Muscle of back (tissue), 13 donors: Measurements from ENCODE around the gene ICOSLG. TPM values are rescaled to one million over a fixed set of nuclear protein-coding genes. Genes with fewer than 3 reads are reported as not detected.
A peak's percentile ranks its signal among the peaks of the same experiment; 100 is the strongest.
"Not testable (repeated sequence)": the region's sequence is repeated elsewhere in the genome, so short reads cannot be mapped to it uniquely, and the experiment has no call there.

ENCODE experiments used
- DNase-seq, 3 donors: peaks; one replicate each; pipeline versions ENCODE4 v3.0.0 to v3.0.0-alpha.2; 2013
- long read RNA-seq, 9 donors: transcript quantifications; one replicate each; lab custom pipeline, GENCODE V29; 2026
- polyA plus RNA-seq, 10 donors: library from polyadenylated mRNA; unstranded; fragments of 120-200 nt; gene quantifications; one replicate each; pipeline ENCODE4 v1.2.1, GENCODE V29; 2013; ENCODE audit not compliant: insufficient read length in 10 of 10

ICOSLG gene, protein sequence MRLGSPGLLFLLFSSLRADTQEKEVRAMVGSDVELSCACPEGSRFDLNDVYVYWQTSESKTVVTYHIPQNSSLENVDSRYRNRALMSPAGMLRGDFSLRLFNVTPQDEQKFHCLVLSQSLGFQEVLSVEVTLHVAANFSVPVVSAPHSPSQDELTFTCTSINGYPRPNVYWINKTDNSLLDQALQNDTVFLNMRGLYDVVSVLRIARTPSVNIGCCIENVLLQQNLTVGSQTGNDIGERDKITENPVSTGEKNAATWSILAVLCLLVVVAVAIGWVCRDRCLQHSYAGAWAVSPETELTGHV
- polyA plus RNA-seq, result 10 to 100 TPM in 1 of 10 donors, 1 to 10 TPM in 9; 5.4 to 11.4 (median 6.9) TPM
- long read RNA-seq, donor 1, result 0 reads
- long read RNA-seq, donor 2, result 0 reads
- long read RNA-seq, donor 3, result 0 reads
- long read RNA-seq, donor 4, full-length matches to known transcripts, result 1 of 1 reads
- long read RNA-seq, donor 4, partial matches to known transcripts, result 0 of 1 reads
- long read RNA-seq, donor 4, other reads (novel, unspliced or antisense), result 0 of 1 reads
- long read RNA-seq, donor 5, result 0 reads
- long read RNA-seq, donor 6, result 0 reads
- long read RNA-seq, donor 7, result 0 reads
- long read RNA-seq, donor 8, result 0 reads
- long read RNA-seq, donor 9, result 0 reads

DNA sequence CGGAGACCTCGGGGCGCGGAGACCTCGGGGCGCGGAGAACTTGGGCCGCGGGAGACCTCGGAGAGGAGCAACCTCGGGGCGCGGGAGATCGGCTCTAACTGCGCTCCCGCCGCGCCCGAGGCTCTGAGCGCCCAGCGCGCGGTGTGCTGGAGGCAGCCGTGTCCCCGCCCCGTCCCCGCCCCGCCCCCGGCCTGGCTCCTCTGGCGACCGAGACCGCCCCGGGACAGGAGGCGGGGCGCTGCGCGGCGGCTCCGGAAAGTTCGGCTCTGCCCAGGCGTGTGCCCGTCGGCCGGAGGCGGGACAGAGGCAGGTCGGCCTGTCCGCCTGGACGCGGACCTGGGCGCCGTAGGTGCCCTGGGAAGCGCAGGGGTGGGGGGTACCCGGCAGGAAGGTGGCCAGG is at the start of gene ICOSLG:
TSS of gene ICOSLG (minus strand) at position 102 of the 400 bp plus-strand sequence. CDS start 126 bp downstream, outside the sequence.
- DNase-seq, result not testable (repeated sequence)

DNA sequence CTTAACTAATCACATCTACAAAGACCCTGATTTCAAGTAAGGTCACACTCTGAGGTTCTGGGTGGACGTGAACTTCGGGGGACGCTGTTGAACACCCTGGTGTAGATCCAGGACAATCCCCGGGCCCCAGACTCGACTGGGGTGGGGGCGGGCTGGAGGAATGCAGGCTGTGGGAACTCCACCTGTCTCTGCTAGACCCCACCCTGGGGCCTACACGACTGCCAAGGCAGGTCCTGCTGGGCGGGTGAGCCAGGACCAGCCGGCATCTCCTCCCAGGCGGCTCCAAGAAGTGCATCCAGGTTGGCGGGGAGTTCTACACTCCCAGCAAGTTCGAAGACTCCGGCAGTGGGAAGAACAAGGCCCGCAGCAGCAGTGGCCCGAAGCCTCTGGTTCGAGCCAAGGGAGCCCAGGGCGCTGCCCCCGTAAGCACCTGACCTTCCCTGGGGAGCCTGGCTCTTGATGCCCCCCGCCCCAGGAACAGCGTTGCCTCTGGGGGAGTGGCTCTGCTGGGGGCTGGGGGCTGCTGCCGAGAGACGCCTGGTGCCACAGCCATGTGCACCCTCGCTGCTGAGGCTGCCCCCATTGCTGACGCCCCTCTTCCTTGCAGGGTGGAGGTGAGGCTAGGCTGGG is 48.8 kb upstream of the ICOSLG start:
- peak in 1 of 3 donors; percentile 1 for DNase-seq

DNA sequence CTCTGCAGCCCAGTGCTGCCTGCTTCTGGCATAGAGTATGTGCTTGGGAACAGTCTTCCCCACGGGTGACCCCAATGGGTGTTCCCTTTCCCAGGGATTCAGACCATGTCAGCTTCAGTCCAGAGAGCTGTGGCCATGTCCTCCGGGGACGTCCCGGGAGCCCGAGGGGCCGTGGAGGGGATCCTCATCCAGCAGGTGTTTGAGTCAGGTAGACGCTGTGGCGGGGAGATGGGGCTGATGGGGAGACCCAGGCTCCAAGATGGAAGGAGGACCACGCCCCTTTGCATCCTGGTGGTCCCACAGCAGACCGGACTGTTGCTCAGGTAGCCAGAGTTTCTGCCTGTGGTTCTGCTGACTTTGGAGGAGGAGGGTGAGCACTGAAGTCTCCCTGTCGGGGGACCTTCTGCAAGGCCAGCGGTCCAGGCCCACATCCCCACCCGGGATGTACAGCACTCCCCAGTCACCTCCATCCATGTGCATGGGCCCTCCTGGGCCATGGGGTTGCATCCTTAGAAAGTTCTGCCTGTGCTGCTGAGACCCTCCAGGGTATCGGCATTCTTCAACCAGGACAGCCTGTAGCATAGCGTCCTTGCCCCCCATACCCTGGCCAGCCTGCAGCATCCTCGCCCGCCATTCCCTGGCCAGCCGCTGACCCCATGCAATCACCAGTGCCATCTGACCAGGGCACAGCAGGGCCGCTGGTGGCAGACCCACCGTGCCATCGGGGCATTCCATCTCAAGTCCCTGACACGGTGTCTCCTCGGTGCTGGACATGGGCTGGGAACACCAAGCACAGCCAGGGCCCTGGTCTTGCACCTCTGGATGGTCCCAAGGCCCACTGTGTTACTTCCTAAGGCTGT is 47.7 kb upstream of the ICOSLG start:
- DNase-seq, result peak in 1 of 3 donors; percentile 2

DNA sequence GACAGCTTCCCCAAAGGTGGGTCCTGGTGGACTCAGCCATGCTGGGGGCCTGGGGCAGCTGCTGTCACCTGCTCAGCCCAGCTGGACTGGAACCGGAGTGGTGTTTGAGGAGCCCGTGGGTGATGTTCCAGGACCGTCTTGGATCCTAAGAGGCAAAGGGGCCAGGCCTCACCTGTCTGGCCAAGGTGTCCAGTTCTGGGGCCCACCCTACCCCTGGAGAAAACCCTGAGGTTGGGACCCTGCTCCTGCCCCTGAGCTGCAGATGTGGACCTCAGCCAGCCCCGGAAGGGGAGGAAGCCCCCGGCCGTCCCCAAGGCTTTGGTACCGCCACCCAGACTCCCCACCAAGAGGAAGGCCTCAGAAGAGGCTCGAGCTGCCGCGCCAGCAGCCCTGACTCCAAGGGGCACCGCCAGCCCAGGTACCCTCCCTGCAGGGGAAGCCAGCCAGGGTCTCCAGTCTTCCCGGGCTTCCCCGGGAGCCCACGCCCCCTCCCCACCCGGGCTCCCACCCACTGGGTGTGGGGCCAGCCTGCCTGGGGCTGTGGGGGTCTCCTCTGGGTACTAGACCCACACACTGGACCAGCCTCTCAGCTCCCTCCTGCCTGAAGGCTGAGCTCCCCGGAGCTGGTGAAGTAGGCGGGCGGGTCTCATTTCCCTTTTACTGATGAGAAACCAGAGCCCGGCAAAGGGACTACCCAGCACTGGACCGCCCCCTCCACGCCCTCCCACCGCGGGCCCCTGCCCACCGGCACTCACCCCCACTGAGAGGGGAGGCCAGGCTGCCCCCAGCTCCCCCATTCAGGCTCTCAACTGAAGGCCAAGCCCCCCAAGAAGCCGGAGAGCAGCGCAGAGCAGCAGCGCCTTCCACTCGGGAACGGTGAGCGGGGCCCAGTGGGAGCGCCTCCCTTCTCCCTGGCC is 46.2 kb upstream of the ICOSLG start:
- peak in 1 of 3 donors; percentile 4 for DNase-seq

DNA sequence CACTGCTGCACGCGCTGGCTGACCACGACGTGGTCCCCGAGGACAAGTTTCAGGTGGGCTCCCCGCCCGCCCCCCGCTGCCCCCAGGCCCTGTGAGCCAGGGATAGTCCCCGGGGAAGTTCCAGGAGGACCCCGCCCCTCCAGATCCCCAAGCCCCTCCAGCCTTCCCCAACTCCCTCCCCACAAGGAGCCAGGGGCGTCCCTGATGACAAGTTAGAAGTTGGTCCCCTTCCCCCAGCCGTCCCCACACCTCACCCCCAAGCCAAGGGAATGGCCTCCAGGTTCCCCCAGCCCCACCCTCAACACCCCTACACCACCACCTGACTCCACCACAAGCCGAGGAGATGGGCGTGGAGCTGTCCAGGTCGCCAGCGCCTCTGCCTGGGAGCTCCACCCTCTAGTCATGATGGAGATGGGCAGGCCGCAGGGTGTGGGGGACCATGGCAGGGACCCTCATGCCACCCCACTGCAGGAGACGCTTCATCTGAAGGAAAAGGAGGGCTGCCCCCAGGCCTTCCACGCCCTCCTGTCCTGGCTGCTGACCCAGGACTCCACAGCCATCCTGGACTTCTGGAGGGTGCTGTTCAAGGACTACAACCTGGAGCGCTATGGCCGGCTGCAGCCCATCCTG is 45.5 kb upstream of the ICOSLG start:
- DNase-seq, result peak in 1 of 3 donors; percentile 7

DNA sequence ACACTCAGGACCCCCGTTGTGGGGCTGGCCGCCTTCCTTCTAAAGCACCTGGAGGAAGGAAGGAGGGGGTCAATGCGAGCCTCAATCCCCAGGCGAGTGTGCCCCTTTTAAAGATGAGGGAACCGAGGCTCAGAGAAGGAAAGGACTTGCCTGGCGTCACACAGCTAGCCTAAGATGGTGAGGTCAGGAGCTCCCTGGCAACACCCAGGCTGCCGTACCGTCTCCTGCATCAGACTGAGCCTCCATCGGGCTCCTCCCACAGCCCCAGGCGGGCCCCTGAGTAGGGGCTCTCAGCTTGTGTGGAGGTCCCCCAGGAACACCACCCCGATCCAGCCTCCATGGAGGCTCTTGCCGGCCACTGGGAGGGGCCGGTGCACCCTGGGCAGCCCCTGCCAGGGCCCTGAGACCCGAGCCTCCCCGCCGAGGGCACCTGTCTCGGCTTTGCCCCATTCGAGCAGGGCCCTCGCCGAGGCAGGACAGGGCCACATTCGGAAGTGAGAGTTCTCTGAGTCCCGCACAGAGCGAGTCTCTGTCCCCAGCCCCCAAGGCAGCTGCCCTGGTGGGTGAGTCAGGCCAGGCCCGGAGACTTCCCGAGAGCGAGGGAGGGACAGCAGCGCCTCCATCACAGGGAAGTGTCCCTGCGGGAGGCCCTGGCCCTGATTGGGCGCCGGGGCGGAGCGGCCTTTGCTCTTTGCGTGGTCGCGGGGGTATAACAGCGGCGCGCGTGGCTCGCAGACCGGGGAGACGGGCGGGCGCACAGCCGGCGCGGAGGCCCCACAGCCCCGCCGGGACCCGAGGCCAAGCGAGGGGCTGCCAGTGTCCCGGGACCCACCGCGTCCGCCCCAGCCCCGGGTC is 44.6 kb upstream of the ICOSLG start, which contains the start of gene AIRE:
TSS of gene AIRE (plus strand) at position 739 of the 855 bp plus-strand sequence. CDS start 131 bp downstream, outside the sequence.
- DNase-seq, result peak in 1 of 3 donors; percentile 39

DNA sequence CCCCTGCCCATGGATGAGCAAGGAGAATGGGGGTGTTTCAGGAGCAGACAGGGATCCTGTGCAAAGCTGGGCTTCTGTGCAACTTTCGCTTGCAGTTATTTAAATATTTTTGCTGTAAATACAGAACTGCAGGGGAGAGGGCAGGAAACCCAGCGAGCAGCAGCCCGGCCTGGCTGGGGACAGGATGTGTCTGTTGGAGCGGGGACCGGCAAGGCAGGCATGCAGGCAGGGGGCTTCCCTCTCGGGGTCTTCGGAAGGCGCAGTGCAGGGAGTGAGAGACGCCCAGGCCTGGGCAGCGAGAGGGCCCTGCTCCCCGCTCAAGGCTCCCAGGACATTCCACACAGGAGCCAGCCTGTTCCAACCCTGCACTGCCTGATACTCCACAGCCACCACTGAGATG is 43.2 kb upstream of the ICOSLG start:
- no peak for DNase-seq

DNA sequence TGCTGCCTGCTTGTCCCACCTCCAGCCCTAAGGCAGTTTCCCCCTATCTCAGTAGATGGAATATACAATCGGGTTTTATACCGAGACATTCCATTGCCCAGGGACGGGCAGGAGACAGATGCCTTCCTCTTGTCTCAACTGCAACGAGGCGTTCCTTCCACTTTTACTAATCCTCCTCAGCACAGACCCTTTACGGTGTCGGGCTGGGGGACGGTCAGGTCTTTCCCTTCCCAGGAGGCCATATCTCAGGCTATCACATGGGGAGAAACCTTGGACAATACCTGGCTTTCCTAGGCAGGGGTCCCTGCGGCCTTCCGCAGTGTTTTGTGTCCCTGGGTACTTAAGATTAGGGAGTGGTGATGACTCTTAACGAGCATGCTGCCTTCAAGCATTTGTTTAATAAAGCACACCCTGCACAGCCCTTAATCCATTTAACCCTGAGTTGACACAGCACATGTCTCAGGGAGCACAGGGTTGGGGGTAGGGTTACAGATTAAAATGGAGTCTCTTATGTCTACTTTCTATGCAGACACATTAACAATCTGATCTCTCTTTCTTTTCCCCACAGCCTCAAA is 42.6 kb upstream of the ICOSLG start:
- not testable (repeated sequence) for DNase-seq

DNA sequence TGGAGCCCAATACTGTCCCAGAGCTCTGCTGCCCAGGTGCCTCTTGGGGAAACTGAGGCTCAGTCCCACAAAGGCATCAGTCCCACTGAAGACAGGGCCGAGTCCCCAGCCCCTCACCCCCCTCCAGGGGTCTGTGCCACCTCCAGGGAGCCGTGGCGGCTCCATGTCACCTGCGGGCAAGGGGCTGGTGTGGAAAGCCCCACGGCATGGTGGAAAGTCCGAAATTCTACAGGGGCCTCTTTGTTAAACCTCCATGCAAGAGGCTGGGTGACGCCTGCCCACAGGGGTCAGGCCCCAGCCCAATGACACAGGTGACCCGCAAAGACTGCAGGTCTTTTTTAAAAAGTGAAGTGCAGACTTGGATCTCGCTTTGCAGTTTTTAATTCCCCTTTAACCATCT is 41.6 kb upstream of the ICOSLG start:
- no peak for DNase-seq

DNA sequence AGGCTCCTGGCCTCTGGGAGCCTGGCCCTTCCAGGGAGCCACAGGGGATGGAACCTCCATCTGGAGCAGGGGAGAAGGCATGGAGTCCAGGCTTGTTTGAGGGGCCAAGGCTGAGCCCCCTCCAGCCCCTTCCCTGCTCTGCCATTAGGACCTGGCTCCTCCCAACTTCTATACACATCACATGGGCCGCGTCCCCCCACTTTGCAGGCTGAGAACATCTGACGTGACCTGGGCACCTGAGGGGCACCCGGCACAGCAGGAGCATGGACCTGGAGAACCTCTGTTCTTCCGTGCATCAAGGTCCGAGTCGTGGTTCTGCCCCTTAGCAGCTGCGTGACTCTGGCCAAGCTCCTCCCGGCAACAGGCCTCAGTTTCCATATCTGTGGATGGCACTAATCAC is 41.1 kb upstream of the ICOSLG start:
- no peak for DNase-seq

DNA sequence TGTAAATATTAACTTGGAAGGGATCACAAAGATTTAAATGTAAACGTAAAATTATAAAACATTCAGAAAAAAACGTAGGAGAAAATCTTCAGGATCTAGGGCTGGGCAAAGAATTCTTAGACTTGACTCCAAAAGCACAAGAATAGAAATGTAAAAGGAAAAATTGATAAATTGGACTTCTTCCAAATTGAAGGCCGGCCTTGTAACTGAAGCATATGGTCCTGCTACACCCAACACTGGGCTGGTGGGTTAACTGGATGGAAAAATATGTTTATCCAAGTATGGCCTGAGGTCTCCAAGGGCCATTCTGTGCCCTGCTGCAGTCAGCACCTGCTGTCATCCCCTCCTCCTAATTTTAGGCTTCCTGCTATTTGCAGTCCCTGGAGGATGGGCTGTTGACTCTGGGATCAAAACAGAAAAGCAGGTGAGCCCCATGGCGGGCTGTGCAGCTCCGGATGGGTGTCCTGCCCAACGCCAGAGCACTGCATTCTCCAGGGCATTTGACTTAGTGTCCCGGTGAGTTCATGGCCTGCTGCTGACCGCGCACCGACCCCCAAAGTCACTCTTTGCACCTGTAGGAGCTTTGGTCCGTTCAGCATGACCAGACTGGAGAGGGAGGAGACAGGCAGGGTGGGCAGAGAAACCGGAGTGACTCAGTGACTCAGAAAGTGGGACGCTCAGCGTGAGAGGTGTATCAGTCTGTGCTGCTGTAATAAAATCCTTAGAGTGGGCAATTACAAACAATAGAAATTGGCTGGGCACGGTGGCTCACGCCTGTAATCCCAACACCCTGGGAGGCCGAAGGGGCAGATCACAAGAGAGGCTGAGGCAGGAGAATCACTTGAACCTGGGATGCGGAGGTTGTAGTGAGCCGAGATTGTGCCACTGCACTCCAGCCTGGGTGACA is 38.9 kb upstream of the ICOSLG start:
- DNase-seq, result peak in 1 of 3 donors; percentile 42

DNA sequence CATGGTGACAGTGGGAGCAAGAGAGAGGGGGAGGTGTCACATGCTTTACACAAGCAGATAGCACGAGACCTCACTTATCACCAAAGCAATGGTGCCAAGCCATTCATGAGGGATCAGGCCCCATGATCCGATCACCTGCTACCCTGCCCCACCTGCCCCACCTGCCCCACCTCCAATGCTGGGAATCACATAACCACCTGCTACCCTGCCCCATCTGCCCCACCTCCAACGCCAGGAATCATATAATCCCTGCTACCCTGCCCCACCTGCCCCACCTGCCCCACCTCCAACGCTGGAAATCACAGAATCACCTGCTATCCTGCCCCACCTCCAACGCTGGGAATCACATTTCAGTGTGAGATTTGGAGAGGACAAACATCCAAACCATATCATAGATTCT is 34.3 kb upstream of the ICOSLG start:
- no peak for DNase-seq

DNA sequence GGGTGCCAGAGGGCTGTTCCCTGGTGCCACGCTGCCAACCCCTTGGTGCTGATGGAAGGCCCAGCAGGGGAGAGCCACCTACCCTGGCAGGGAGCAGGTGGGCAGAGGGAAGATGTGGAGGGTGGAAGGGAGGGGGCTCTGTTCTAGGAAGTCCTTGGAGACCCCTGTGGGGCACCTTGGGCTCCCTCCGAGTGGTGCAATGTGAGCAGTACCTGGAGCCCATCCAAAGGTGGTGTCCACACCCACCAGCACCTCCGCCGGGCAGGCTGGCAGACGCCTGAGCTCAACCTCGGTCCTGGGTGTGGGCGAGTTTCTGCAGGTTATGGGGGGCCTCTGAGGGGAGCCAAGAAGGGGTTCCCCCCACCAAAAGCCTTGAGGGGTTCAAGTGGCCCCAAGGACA is 32.3 kb upstream of the ICOSLG start:
- no peak for DNase-seq

DNA sequence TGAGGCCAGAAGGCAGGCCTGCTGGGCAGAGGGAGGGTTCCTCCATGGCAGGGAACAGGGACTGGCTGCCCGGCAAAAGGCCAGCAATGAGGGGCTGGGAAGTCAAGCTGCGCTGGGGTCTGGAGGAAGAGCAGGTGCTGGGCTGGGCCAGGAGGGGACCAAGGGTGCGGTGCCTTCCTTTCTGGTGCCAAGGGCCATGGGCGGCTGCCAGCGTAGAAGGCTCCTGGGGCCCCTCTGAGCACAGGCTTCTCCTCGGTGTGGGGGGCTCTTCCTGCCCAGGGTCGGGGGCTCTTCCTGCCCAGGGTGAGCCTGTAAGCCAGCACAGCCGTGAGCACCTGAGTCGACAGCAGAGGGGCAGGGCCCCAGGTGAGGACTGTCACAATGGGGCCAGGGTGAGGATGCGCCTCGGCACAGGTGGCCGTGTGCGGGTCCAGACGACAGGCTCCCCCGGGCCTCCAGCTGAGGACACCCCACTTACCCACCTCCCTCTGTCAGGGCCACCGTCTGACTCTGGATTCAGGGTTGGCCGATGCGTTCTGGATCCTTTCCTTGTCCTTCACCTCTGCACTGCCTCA is 31.6 kb upstream of the ICOSLG start:
- DNase-seq, result no peak

DNA sequence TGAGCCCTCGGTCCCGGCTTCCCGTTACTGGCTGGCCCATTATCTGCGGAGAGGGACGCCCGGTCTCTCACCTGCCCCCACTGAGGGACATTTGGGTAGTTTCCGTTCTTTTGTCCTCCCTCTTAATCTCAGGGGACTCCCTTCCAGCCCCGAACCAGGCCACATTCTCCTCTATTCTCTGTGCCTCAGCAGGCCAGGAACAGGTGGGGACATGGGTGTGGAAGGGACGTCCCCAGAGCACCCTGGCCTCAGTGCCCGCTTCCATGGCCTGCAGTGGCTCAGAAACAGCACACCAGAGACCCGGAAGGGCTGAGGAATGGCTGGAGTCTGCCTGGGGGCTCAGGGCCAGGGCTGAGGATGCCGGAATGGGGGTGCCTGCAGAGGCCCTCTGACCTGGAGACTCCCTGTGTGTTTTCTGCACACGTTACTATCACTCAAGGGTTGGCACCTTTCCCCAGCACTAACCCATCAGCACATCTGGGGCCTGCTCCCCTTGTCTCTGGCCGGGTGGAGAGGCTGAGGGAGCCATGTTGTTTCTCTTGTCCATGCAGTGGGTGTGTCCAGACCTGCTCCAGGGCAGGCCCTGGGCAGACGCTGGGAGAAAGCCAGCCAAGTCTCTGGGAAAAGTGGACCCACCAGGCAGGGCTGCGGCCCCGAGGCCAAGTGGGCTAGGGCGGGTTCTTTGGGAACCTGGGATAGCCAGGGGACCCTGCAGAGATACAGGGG is 31.0 kb upstream of the ICOSLG start:
- DNase-seq, result no peak

DNA sequence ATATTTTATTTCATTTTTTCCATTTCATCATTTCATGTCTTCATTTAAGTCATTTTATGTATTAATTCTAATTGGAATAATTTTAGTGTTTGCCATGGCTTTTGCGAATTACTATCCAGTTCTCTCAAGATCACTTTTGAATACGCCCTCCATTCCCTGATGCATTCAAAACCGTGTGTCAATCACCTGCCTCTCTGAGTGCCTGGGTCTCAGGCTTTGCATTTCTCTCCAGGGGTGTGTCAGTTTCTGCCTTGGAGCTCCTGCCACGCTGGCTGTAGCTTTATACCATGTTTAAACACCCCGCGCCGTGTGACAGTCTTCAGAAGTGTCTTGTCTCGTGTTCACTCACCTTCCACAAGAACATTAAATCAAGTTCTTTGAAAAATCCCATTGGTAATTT is 28.3 kb upstream of the ICOSLG start:
- DNase-seq, result no peak
